Astrocyte of the cerebellum (primary cell): ENCODE data around the gene SHCBP1L.

Experiments used
- DNase-seq: peaks from one replicate; pipeline ENCODE4 v3.0.0-alpha.2; 2011; ENCODE audit warnings: low read depth
- H3K4me3 ChIP-seq: 2 replicates; pipeline ENCODE4 v1.5.1; 2011; ENCODE audit warnings: mild to moderate bottlenecking, low read depth, low read length, moderate library complexity
- CTCF ChIP-seq: IDR thresholded peaks from 2 replicates; pipeline ENCODE4 v1.5.1; 2012; ENCODE audit warnings: low read length, low read depth, moderate library complexity, mild to moderate bottlenecking; ENCODE audit errors: missing control alignments
- in situ Hi-C: cut with HindIII; loops from 2 replicates; pipeline ENCODE4 v1.10.0; 2017; ENCODE audit warnings: low sequenced_read_pairs

SHCBP1L gene

DNA sequence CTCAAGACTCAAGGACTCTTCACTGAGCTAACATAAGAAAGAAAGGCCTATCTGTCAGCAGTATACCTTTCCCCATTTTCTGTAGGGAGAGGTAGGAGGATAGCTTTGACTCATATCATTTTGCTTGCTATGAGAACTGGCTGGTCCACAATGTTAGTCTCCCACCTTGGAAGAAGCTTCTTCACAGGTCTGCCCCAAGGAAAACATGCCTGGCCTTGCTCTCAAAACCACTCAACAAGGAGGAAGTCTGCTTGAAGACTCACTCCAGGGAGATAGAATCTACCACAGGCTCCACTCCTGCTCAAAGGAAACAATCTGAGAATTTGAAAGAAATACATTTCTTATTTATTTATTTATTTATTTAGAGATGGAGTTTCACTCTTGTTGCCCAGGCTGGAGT lies 40.8 kb upstream of the SHCBP1L start:
- in situ Hi-C loops, result no loop called here
- TF ChIP-seq CTCF, result no peak
- H3K4me3 ChIP-seq, result no peak overlapping the region
- DNase-seq, result no peak

- no peak for TF ChIP-seq CTCF
- in situ Hi-C loops, result no loop called here
- no peak for DNase-seq
- no peak overlapping the region for H3K4me3 ChIP-seq
These were observed 37.6 kb upstream of the SHCBP1L start for GRCh38 chr1:182990413-182991144.

GRCh38 chr1:182985876-182986275 lies 32.9 kb upstream of the SHCBP1L start:
- H3K4me3 ChIP-seq, result no peak overlapping the region
- in situ Hi-C loops, result no loop called here
- DNase-seq, result no peak
- no peak for TF ChIP-seq CTCF

DNA sequence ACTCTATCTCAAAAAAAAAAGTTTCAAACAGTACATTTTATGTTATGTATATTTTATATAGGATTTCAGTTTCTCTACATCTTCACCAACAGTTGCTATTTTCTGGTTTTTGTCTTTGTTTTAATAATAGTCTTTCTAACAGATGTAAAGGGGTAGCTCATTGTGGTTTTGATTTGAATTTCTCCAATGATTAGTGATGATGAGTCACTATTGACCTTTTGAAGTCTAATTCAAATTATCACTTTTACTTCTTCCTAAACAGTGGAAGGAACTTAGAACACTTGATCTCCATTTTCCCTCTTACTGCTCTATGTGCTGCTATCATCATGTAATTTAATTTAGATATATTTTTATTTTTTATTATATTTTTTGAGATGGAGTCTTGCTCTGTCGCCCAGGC lies 31.7 kb upstream of the SHCBP1L start:
- no peak for TF ChIP-seq CTCF
- H3K4me3 ChIP-seq, result no peak overlapping the region
- in situ Hi-C loops, result no loop called here
- no peak for DNase-seq

GRCh38 chr1:182984138-182984537 lies 31.2 kb upstream of the SHCBP1L start:
- TF ChIP-seq CTCF, result no peak
- no peak for DNase-seq
- in situ Hi-C loops, result no loop called here
- H3K4me3 ChIP-seq, result no peak overlapping the region

DNA sequence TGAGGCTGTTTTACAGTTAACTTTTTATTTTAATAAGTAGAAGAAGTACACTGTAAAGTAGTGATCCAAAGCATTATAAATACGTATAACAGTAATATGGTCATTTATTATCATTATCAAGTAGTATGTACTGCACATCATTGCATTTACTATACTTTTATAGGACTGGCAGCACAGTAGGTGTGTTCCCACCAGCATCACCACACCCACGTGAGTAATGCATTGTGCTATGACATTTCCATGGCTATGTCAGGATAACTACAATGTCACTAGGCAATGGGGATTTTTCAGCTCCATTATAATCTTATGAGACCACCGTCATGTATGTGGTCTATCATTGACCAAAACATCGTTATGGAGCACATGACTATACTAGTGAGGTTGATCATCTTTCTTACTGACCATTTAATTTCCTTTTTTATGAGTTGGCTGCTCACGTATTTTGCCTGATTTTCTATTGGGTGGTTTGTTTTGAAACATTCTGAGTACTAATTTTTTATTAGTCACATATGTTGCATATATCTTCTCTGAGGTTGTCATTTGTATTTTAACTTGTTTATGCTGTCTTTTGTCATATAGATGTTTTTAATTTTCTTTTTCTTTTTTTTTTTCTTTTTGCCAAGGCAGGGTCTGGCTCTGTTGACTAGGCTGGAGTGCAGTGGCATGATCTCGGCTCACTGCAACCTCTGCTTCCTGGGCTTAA lies 25.3 kb upstream of the SHCBP1L start:
- H3K4me3 ChIP-seq, result no peak overlapping the region
- no peak for DNase-seq
- in situ Hi-C loops, result no loop called here
- TF ChIP-seq CTCF, result no peak
